Chondrocyte (in vitro differentiated cells): ENCODE data around the gene TOMM5. TPM values are rescaled to one million over a fixed set of nuclear protein-coding genes. Genes with fewer than 3 reads are reported as not detected.

ENCODE experiments used
- DNase-seq: peaks from one replicate; pipeline ENCODE4 v3.0.0; 2021; ENCODE audit warnings: mixed read lengths, low spot score
- H3K27ac Mint-ChIP-seq: one replicate; pipeline ENCODE4 v1.8.0; 2021; ENCODE audit warnings: mild to moderate bottlenecking, moderate library complexity, mixed read lengths; ENCODE audit not compliant: unreplicated experiment
- H3K27me3 Mint-ChIP-seq: 2 replicates; pipeline ENCODE4 v1.8.0; 2021; ENCODE audit warnings: low read depth, mixed read lengths
- H3K36me3 Mint-ChIP-seq: 2 replicates; pipeline ENCODE4 v1.8.0; 2021; ENCODE audit warnings: low read depth, mixed read lengths
- H3K4me1 Mint-ChIP-seq: 2 replicates; pipeline ENCODE4 v1.8.0; 2021; ENCODE audit warnings: low read depth, mild to moderate bottlenecking, mixed read lengths
- H3K4me3 Mint-ChIP-seq: one replicate; pipeline ENCODE4 v1.8.0; 2021; ENCODE audit warnings: mild to moderate bottlenecking, moderate library complexity, mixed read lengths; ENCODE audit not compliant: unreplicated experiment
- H3K9me3 Mint-ChIP-seq: 2 replicates; pipeline ENCODE4 v1.8.0; 2021; ENCODE audit warnings: low read depth, mixed read lengths
- CTCF ChIP-seq: fragments of 200-600 bp; sonication (generic); IDR thresholded peaks from 2 replicates; pipeline ENCODE4 v1.5.0; 2021; ENCODE audit warnings: antibody characterized with exemption, mild to moderate bottlenecking, moderate library complexity
- total RNA-seq: library from RNA; stranded (reverse); gene quantifications from 3 replicates; pipeline ENCODE4 v1.2.1, GENCODE V29; 2021

TOMM5 gene
- total RNA-seq, 1 donor from 2014 or later, result 83.0 TPM

- no peak for DNase-seq
- Mint-ChIP-seq H3K36me3 (no peaks in the 10 kb centered on the region), H3K27me3 (peaks cover 35% of the 10 kb centered on the region), H3K9me3 (no peaks in the 10 kb centered on the region), H3K4me1 (no peaks in the 10 kb centered on the region), H3K27ac (no peak overlapping the region), H3K4me3 (no peak overlapping the region)
- no peak for TF ChIP-seq CTCF
These were observed 44.4 kb upstream of the TOMM5 start for GRCh38 chr9:37636511-37637448.

GRCh38 chr9:37635808-37636207 is 43.4 kb upstream of the TOMM5 start:
- Mint-ChIP-seq H3K9me3 (no peaks in the 10 kb centered on the region), H3K27ac (no peak overlapping the region), H3K4me1 (no peaks in the 10 kb centered on the region), H3K36me3 (no peaks in the 10 kb centered on the region), H3K4me3 (no peak overlapping the region), H3K27me3 (peaks cover 26% of the 10 kb centered on the region)
- no peak for DNase-seq
- no peak for TF ChIP-seq CTCF

GRCh38 chr9:37632479-37632878 is 40.1 kb upstream of the TOMM5 start:
- H3K27me3 Mint-ChIP-seq, result peaks cover 29% of the 10 kb centered on the region
- H3K9me3 Mint-ChIP-seq, result no peaks in the 10 kb centered on the region
- H3K4me3 Mint-ChIP-seq, result no peak overlapping the region
- peaks cover 1% of the 10 kb centered on the region for H3K36me3 Mint-ChIP-seq
- no peak overlapping the region for H3K27ac Mint-ChIP-seq
- no peak for TF ChIP-seq CTCF
- no peaks in the 10 kb centered on the region for H3K4me1 Mint-ChIP-seq
- no peak for DNase-seq

GRCh38 chr9:37626708-37627292 is 34.4 kb upstream of the TOMM5 start:
- H3K4me3 Mint-ChIP-seq, result no peak overlapping the region
- peaks cover 18% of the 10 kb centered on the region for H3K27me3 Mint-ChIP-seq
- DNase-seq, result no peak
- H3K36me3 Mint-ChIP-seq, result peaks cover 1% of the 10 kb centered on the region
- H3K4me1 Mint-ChIP-seq, result no peaks in the 10 kb centered on the region
- TF ChIP-seq CTCF, result no peak
- H3K9me3 Mint-ChIP-seq, result no peaks in the 10 kb centered on the region
- H3K27ac Mint-ChIP-seq, result no peak overlapping the region

GRCh38 chr9:37625758-37626147 is 33.4 kb upstream of the TOMM5 start:
- H3K36me3 Mint-ChIP-seq, result peaks cover 1% of the 10 kb centered on the region
- no peak for TF ChIP-seq CTCF
- no peak overlapping the region for H3K4me3 Mint-ChIP-seq
- peaks cover 21% of the 10 kb centered on the region for H3K27me3 Mint-ChIP-seq
- no peaks in the 10 kb centered on the region for H3K4me1 Mint-ChIP-seq
- H3K27ac Mint-ChIP-seq, result no peak overlapping the region
- no peak for DNase-seq
- no peaks in the 10 kb centered on the region for H3K9me3 Mint-ChIP-seq
